ENCODE data around the gene PPP1R17. TPM values are rescaled to one million over a fixed set of nuclear protein-coding genes. Genes with fewer than 3 reads are reported as not detected.

The PPP1R17 gene
- total RNA-seq (ENCODE audit: low replicate concordance), result 3.9 and 4.5 TPM in 2 replicates
- long read RNA-seq, transcript PPP1R17-201 (5 exons, 2,268 nt), result major isoform, 81 of 91 reads
- long read RNA-seq, transcript PPP1R17-202 (4 exons, 569 nt), result minor isoform, 5 of 91 reads
- long read RNA-seq, partial matches to known transcripts, result 4 of 91 reads
- long read RNA-seq, other reads (novel, unspliced or antisense), result 1 of 91 reads

DNA sequence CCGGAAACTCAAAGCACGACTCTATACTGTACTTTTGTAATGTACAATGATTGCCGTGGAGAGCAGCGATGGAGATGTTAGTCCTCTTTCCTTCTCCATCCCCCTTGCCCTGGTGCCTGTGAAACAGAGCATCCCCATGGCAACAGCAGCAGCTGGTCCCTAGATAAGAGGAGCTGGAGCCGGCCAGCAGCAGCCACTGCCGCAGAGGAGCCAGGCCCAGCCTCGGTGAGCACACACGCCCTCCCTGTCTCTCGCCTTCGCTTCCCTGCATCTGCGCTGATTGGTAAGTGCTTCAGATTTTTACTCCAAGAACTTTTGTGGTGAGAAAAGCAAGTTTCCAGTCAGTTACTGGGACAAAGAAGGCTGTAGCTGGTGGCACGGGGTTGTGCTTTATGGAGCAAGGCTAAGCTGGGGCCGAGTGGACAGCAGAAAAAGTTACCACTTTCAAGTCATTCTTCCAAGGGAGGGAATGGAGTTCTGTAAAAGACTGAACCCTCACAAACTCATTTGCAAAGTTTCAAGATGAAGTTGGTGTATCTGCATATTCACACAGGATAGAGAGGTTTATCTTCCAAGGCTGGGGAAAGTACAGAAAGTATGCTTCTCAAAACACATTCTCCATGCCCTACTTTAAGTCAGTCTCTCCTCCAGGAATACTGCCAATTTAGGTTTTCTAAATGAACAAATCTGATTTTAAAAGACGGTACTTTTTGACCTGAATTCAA, at the start of gene PPP1R17:
Gene PPP1R17 (plus strand): TSS at position 192 of the 725 bp plus-strand sequence. CDS start 5,227 bp downstream, outside the sequence.
- H3K4me1 Mint-ChIP-seq (ENCODE audit: unreplicated experiment), result no peaks in the 10 kb centered on the region
- H3K36me3 Mint-ChIP-seq, result no peaks in the 10 kb centered on the region
- H3K4me3 Mint-ChIP-seq, result no peak within 1 kb of the TSS
- H3K9me3 Mint-ChIP-seq, result no peaks in the 10 kb centered on the region
- peaks cover 32% of the 10 kb centered on the region for H3K27me3 Mint-ChIP-seq
- no peak for TF ChIP-seq CTCF (conservative IDR thresholded peaks at IDR 0.05)
- no peak for DNase-seq (ENCODE audit: extremely low spot score, unreplicated experiment)
- no peak within 1 kb of the TSS for H3K27ac Mint-ChIP-seq

DNA sequence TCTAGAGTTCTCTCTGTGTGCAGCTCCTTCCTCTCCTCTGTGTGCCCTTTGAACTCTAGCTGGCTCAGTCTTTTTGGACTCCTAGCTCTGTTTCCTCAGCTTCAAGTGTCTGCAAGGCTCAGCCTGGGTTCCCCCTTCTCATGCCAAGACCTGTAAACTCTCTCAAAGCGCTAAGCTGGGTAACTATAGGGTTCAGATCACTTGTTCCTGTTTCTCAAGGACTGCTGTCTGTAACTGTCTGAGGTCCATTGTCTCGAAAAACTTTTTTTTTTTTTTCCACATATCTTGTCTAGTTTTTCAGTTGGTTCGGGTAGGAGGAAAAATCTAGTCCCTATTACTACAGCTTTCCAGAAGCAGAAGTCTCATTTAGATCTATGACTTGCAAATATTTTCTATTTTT, 46.6 kb upstream of the PPP1R17 start:
- no peaks in the 10 kb centered on the region for H3K36me3 Mint-ChIP-seq
- H3K27me3 Mint-ChIP-seq, result peaks cover 18% of the 10 kb centered on the region

DNA sequence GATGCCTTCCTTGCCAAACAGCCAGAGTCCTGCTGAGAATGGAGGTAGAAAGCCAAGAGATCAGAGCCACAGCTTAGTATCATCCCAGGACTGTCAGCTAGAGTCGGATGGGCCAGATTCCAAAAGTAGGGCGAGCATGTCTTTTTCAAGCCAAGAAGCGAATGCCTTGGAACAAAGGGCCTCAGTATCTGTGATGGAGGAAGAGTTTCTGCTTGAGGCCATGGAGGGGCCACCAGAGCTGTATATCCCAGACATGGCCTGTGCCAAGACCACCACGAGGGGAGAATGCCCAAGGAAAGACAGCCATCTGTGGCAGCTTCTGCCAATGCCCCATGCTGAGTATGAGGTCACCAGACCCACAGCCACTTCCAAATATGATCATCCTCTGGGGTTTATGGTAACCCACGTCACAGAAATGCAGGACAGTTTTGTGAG, 44.3 kb upstream of the PPP1R17 start:
- Mint-ChIP-seq H3K27ac (no peak overlapping the region), H3K27me3 (peaks cover 18% of the 10 kb centered on the region), H3K4me1 (ENCODE audit: unreplicated experiment) (no peaks in the 10 kb centered on the region), H3K36me3 (no peaks in the 10 kb centered on the region), H3K4me3 (no peak overlapping the region), H3K9me3 (no peaks in the 10 kb centered on the region)
- no peak for DNase-seq (ENCODE audit: extremely low spot score, unreplicated experiment)
- no peak for TF ChIP-seq CTCF (conservative IDR thresholded peaks at IDR 0.05)

More for the DNA sequence above, 46.6 kb upstream of the PPP1R17 start:
- Mint-ChIP-seq H3K27ac (no peak overlapping the region), H3K4me3 (no peak overlapping the region), H3K4me1 (ENCODE audit: unreplicated experiment) (no peaks in the 10 kb centered on the region), H3K9me3 (no peaks in the 10 kb centered on the region)
- no peak for TF ChIP-seq CTCF (conservative IDR thresholded peaks at IDR 0.05)
- no peak for DNase-seq (ENCODE audit: extremely low spot score, unreplicated experiment)

DNA sequence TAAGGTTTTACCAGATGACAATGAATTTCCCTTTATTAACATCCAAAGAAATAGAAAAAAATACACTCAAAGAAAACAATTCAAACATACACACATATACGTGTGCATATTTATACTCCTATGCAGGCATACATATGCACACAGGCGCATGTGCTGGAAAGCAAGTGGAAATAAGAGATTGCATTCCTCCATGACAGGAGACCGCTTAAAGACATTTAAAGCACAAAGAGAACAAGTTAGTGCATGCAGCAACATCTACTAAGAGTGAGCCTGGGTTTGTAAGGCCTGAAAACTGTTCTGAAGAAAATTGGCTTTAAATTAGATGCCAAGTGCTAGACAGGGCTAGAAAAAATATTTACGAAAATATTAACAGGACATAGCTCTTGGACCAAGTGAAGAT, 40.1 kb upstream of the PPP1R17 start:
- H3K27me3 Mint-ChIP-seq, result peaks cover 6% of the 10 kb centered on the region
- H3K27ac Mint-ChIP-seq, result no peak overlapping the region
- DNase-seq (ENCODE audit: extremely low spot score, unreplicated experiment), result no peak
- TF ChIP-seq CTCF (conservative IDR thresholded peaks at IDR 0.05), result no peak
- no peak overlapping the region for H3K4me3 Mint-ChIP-seq
- H3K4me1 Mint-ChIP-seq (ENCODE audit: unreplicated experiment), result peaks cover 9% of the 10 kb centered on the region
- no peaks in the 10 kb centered on the region for H3K36me3 Mint-ChIP-seq
- H3K9me3 Mint-ChIP-seq, result no peaks in the 10 kb centered on the region

GRCh38 chr7:31647511-31647910, 39.5 kb upstream of the PPP1R17 start:
- Mint-ChIP-seq H3K27me3 (peaks cover 4% of the 10 kb centered on the region), H3K36me3 (no peaks in the 10 kb centered on the region), H3K9me3 (no peaks in the 10 kb centered on the region), H3K4me3 (no peak overlapping the region), H3K4me1 (ENCODE audit: unreplicated experiment) (peaks cover 9% of the 10 kb centered on the region), H3K27ac (no peak overlapping the region)
- DNase-seq (ENCODE audit: extremely low spot score, unreplicated experiment), result no peak
- TF ChIP-seq CTCF (conservative IDR thresholded peaks at IDR 0.05), result no peak
